ENCODE data around the gene OPN1LW. TPM values are rescaled to one million over a fixed set of nuclear protein-coding genes. Genes with fewer than 3 reads are reported as not detected.

Gene OPN1LW
- total RNA-seq, 2 experiments from 2014 or later = not detected

- DNase-seq = no peak
- Mint-ChIP-seq H3K4me3 (no peak overlapping the region), H3K27ac (no peak overlapping the region), H3K36me3 (no peaks in the 10 kb centered on the region), H3K4me1 (peaks cover 21% of the 10 kb centered on the region), H3K27me3 (no peaks in the 10 kb centered on the region), H3K9me3 (ENCODE audit: low read depth) (no peaks in the 10 kb centered on the region)
- ATAC-seq = no peak
- CTCF ChIA-PET = no interaction called here
Measured at GRCh38 chrX:154120567-154120966, 23.5 kb upstream of the OPN1LW start.

DNA sequence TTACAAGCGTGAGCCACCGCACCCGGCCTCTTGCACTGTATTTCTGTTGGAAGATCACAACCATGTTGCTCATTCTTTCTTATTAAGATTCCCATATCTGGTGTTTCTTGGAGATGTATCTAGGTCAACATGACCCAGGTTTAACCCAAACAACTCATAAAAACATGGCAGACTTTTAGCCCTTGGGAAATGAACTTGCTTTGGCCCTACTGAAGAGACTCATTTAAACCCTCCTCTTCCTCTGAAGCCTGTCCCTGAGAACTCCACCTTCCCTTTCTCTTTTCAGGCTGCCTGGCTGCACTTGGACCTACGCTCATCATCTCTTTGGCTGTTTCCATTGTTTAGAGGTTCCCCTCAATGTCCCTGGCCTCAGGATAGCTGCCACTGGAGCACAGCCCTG lies 22.8 kb upstream of the OPN1LW start:
- no peaks in the 10 kb centered on the region for H3K27me3 Mint-ChIP-seq
- H3K27ac Mint-ChIP-seq = no peak overlapping the region
- DNase-seq = no peak
- no peak overlapping the region for H3K4me3 Mint-ChIP-seq
- no peaks in the 10 kb centered on the region for H3K9me3 Mint-ChIP-seq (ENCODE audit: low read depth)
- CTCF ChIA-PET = no interaction called here
- H3K4me1 Mint-ChIP-seq = peaks cover 21% of the 10 kb centered on the region
- ATAC-seq = no peak
- H3K36me3 Mint-ChIP-seq = no peaks in the 10 kb centered on the region

GRCh38 chrX:154121961-154122360 lies 22.1 kb upstream of the OPN1LW start:
- Mint-ChIP-seq H3K36me3 (no peaks in the 10 kb centered on the region), H3K27me3 (no peaks in the 10 kb centered on the region), H3K4me3 (no peak overlapping the region), H3K9me3 (ENCODE audit: low read depth) (no peaks in the 10 kb centered on the region), H3K4me1 (peaks cover 21% of the 10 kb centered on the region), H3K27ac (no peak overlapping the region)
- no peak for ATAC-seq
- CTCF ChIA-PET = interaction anchor here (1.0 kb wide), 1 partner anchor 28 kb away, joined by 3 read pairs; no protein-coding TSS in a partner anchor
- DNase-seq = no peak

DNA sequence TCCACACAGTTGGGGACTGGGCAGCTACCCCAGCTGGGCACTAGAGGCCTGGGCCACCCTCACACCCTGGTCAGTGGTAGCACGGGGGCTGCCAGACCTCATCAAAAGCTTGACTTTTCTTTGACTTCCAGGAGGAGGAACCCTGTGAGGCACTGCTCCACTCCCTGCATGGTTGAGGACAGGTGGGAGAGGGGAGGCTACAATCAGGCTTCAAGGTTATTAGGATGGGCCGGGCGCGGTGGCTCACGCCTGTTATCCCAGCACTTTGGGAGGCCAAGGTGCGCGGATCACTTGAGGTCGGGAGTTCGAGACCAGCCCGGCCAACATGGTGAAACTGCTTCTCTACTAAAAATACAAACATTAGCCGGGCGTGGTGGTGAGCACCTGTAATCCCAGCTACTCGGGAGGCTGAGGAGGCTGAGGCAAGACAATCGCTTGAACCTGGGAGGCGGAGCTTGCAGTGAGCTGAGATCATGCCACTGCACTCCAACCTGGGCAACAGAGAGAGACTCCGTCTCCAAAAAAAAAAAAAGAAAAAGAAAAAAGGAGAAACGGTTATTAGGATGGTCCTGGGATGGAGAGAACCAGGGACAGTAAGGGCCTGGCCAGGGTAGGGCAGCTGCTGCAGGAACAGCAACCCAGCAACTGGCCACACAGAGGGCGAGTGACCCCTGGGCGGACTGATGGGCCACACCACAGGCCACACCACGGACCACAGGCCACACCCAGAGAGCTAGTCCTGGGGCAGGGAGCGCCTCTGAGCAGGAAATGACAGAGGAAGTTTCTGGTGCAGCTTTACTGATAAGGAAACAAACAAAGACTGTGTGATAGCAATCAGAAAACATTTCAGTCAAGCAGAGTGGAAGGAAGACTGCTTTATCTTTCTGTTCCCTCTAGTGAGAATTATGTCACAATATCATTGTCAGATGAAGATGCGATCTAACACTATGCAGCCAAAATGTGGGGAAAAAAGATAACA lies 20.5 kb upstream of the OPN1LW start:
- peak; percentile 94 for ATAC-seq
- H3K36me3 Mint-ChIP-seq = no peaks in the 10 kb centered on the region

GRCh38 chrX:154125391-154126040 lies 18.5 kb upstream of the OPN1LW start:
- H3K4me3 Mint-ChIP-seq = no peak overlapping the region
- peaks cover 21% of the 10 kb centered on the region for H3K4me1 Mint-ChIP-seq
- CTCF ChIA-PET = interaction anchor here (0.7 kb wide), 1 partner anchor 15 kb away, joined by 3 read pairs; no protein-coding TSS in a partner anchor
- no peaks in the 10 kb centered on the region for H3K27me3 Mint-ChIP-seq
- no peak for DNase-seq
- no peak for ATAC-seq
- H3K9me3 Mint-ChIP-seq (ENCODE audit: low read depth) = no peaks in the 10 kb centered on the region
- H3K27ac Mint-ChIP-seq = no peak overlapping the region
- no peaks in the 10 kb centered on the region for H3K36me3 Mint-ChIP-seq

More for the DNA sequence above, 20.5 kb upstream of the OPN1LW start:
- CTCF ChIA-PET = interaction anchor here (1.0 to 1.9 kb wide), 3 partner anchors 10 to 19 kb away, joined by 3 to 7 read pairs (median 4); no protein-coding TSS in a partner anchor
- Mint-ChIP-seq H3K4me3 (peak overlapping the region; percentile 3), H3K9me3 (ENCODE audit: low read depth) (no peaks in the 10 kb centered on the region), H3K4me1 (peaks cover 21% of the 10 kb centered on the region), H3K27ac (peak overlapping the region; percentile 13), H3K27me3 (no peaks in the 10 kb centered on the region)
- peak; percentile 68 for DNase-seq

- H3K4me1 Mint-ChIP-seq = peaks cover 21% of the 10 kb centered on the region
- no peaks in the 10 kb centered on the region for H3K27me3 Mint-ChIP-seq
- no peak overlapping the region for H3K27ac Mint-ChIP-seq
Measured at GRCh38 chrX:154126101-154126500, 17.9 kb upstream of the OPN1LW start.

GRCh38 chrX:154131955-154132354 lies 12.1 kb upstream of the OPN1LW start:
- Mint-ChIP-seq H3K4me1 (peaks cover 15% of the 10 kb centered on the region), H3K4me3 (no peak overlapping the region), H3K9me3 (ENCODE audit: low read depth) (no peaks in the 10 kb centered on the region), H3K36me3 (no peaks in the 10 kb centered on the region), H3K27ac (no peak overlapping the region), H3K27me3 (no peaks in the 10 kb centered on the region)
- DNase-seq = no peak
- CTCF ChIA-PET = no interaction called here
- ATAC-seq = no peak

More at GRCh38 chrX:154126101-154126500, 17.9 kb upstream of the OPN1LW start:
- no peaks in the 10 kb centered on the region for H3K9me3 Mint-ChIP-seq (ENCODE audit: low read depth)
- ATAC-seq (no peak), DNase-seq (no peak)
- no peak overlapping the region for H3K4me3 Mint-ChIP-seq
- no peaks in the 10 kb centered on the region for H3K36me3 Mint-ChIP-seq
- CTCF ChIA-PET = interaction anchor here (0.7 to 1.1 kb wide), 2 partner anchors 14 kb away, joined by 3 read pairs; no protein-coding TSS in a partner anchor

DNA sequence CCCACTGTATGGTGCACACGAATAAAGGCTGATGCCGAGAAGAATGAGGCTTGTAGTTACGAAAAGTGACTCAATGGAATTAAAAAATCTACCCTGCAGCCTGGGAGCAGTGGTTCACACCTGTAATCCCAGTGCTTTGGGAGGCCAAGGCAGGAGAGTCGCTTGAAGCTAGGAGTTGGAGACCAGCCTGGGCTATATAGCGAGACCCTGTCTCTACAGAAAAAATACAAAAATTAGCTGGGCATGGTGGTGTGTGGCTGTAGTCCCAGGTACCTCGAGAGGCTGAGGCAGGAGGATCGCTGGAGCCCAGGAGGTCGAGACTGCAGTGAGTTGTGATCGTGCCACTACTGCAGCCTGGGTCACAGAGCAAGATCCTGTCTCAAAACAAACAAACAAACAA lies 11.7 kb upstream of the OPN1LW start:
- Mint-ChIP-seq H3K9me3 (ENCODE audit: low read depth) (no peaks in the 10 kb centered on the region), H3K27ac (no peak overlapping the region), H3K36me3 (no peaks in the 10 kb centered on the region), H3K27me3 (no peaks in the 10 kb centered on the region), H3K4me3 (no peak overlapping the region), H3K4me1 (peaks cover 18% of the 10 kb centered on the region)
- CTCF ChIA-PET = no interaction called here
- DNase-seq (no peak), ATAC-seq (no peak)

DNA sequence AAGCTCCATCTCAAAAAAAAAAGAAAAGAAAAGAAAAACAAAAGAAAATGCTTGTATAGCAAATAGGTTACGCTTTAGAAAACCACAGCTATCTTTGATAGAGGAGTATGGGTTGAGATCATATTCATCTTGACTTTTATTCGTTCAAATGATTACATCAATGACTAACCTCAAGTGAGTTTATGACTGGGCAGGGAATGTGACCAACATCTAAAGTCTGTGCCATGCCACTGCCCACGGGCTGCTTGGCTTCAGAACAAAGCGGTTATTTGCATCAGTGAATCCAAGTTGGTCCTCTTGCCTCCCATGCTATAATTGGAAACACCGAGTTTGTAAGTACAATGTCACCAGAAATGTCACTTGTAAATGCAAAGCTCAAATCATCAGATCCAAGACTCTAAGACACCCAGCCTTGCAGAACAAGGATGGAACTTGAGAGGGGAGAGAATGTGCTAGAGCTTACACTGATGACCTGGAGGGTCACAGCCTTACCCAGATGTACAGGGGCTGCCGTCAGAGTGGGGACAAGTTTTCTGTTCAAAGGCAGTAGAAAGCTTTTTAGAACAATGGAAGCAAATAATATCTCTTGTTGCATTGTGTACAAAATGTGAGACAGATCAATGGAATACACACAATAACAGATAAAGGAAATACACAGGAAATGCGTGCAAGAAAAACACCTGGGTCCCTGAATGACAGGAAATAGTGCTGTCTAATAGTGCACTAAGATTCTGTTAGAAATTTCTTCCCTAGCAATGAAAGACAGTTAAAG lies 8.4 kb upstream of the OPN1LW start:
- H3K27me3 Mint-ChIP-seq = no peaks in the 10 kb centered on the region
- ATAC-seq = peak; percentile 38
- H3K4me3 Mint-ChIP-seq = peak overlapping the region; percentile 43
- H3K4me1 Mint-ChIP-seq = peaks cover 24% of the 10 kb centered on the region
- no peaks in the 10 kb centered on the region for H3K9me3 Mint-ChIP-seq (ENCODE audit: low read depth)
- CTCF ChIA-PET = interaction anchor here (1.0 to 1.7 kb wide), 5 partner anchors 17 to 181 kb away, joined by 3 to 6 read pairs (median 3); no protein-coding TSS in a partner anchor
- peak overlapping the region; percentile 76 for H3K27ac Mint-ChIP-seq
- no peaks in the 10 kb centered on the region for H3K36me3 Mint-ChIP-seq
- DNase-seq = no peak

DNA sequence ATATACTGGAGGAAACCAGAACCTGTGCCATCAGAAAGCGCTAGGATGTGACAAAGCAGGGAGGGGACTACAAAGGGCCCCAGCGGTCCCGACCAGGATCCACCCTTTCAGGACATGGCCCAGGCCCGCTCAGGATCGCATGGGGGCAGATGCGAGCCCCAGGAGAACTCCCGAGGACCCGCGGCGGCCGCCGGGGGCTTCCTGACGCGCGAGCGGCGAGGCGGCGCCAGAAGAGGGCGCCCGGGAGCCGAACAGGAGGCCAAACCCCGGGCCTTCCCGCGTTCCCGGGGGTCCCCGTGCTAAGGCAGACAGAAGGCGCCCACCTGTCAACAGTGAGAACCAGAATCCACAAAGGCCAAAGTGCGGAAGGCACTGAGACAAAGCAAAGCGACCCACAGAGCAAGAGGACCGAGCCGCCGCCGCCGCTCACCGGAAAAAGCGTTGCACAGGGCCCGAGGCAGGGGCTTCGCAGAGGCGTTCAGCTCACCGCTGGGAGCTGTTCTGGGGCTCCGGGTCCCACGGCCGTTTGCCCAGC lies 7.3 kb upstream of the OPN1LW start:
- CTCF ChIA-PET = interaction anchor here (1.3 kb wide), 1 partner anchor 13 kb away, joined by 7 read pairs; no protein-coding TSS in a partner anchor
- H3K36me3 Mint-ChIP-seq = no peaks in the 10 kb centered on the region
- H3K27me3 Mint-ChIP-seq = no peaks in the 10 kb centered on the region
- H3K4me1 Mint-ChIP-seq = peaks cover 24% of the 10 kb centered on the region
- peak; percentile 79 for DNase-seq
- H3K27ac Mint-ChIP-seq = peak overlapping the region; percentile 91
- H3K9me3 Mint-ChIP-seq (ENCODE audit: low read depth) = no peaks in the 10 kb centered on the region
- peak; percentile 90 for ATAC-seq
- H3K4me3 Mint-ChIP-seq = peak overlapping the region; percentile 38

- Mint-ChIP-seq H3K9me3 (ENCODE audit: low read depth) (no peaks in the 10 kb centered on the region), H3K4me1 (peaks cover 24% of the 10 kb centered on the region), H3K27ac (no peak overlapping the region), H3K27me3 (no peaks in the 10 kb centered on the region), H3K4me3 (no peak overlapping the region), H3K36me3 (no peaks in the 10 kb centered on the region)
- DNase-seq (no peak), ATAC-seq (no peak)
- CTCF ChIA-PET = no interaction called here
Measured at GRCh38 chrX:154138857-154139256, 5.2 kb upstream of the OPN1LW start.

DNA sequence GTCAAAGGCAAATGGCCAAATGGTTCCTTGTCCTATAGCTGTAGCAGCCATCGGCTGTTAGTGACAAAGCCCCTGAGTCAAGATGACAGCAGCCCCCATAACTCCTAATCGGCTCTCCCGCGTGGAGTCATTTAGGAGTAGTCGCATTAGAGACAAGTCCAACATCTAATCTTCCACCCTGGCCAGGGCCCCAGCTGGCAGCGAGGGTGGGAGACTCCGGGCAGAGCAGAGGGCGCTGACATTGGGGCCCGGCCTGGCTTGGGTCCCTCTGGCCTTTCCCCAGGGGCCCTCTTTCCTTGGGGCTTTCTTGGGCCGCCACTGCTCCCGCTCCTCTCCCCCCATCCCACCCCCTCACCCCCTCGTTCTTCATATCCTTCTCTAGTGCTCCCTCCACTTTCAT lies 3.8 kb upstream of the OPN1LW start:
- no peak overlapping the region for H3K27ac Mint-ChIP-seq
- H3K4me1 Mint-ChIP-seq = peaks cover 24% of the 10 kb centered on the region
- CTCF ChIA-PET = interaction anchor here (0.8 kb wide), 1 partner anchor 15 kb away, joined by 3 read pairs; no protein-coding TSS in a partner anchor
- DNase-seq = no peak
- no peaks in the 10 kb centered on the region for H3K36me3 Mint-ChIP-seq
- no peak for ATAC-seq
- no peaks in the 10 kb centered on the region for H3K9me3 Mint-ChIP-seq (ENCODE audit: low read depth)
- no peak overlapping the region for H3K4me3 Mint-ChIP-seq
- no peaks in the 10 kb centered on the region for H3K27me3 Mint-ChIP-seq

GRCh38 chrX:154140742-154141141 lies 3.3 kb upstream of the OPN1LW start:
- Mint-ChIP-seq H3K9me3 (ENCODE audit: low read depth) (no peaks in the 10 kb centered on the region), H3K4me1 (peaks cover 18% of the 10 kb centered on the region), H3K27me3 (no peaks in the 10 kb centered on the region), H3K27ac (no peak overlapping the region), H3K36me3 (no peaks in the 10 kb centered on the region), H3K4me3 (no peak overlapping the region)
- DNase-seq (no peak), ATAC-seq (no peak)
- CTCF ChIA-PET = no interaction called here

Measured in activated CD8-positive, alpha-beta memory T cell treated with anti-CD3 and anti-CD28 coated beads, Interleukin-2, amount 10 ng/mL, durations not matched to agents 7 days and 5 days (primary cell).